ENCODE results near the gene FSTL4.
A peak's percentile ranks its signal among the peaks of the same experiment; 100 is the strongest.

Gene FSTL4

GRCh38 chr5:133428072-133428660 lies 184.2 kb downstream of the FSTL4 start:
- no peak for DNase-seq (ENCODE audit: low read depth)

GRCh38 chr5:133427121-133427777 lies 185.1 kb downstream of the FSTL4 start:
- no peak for DNase-seq (ENCODE audit: low read depth)

GRCh38 chr5:133426264-133426663 lies 186.1 kb downstream of the FSTL4 start:
- DNase-seq (ENCODE audit: low read depth) = no peak

GRCh38 chr5:133425764-133426163 lies 186.6 kb downstream of the FSTL4 start:
- DNase-seq (ENCODE audit: low read depth) = no peak

- DNase-seq (ENCODE audit: low read depth) = no peak
Observed at GRCh38 chr5:133425222-133425621, 187.1 kb downstream of the FSTL4 start.

- DNase-seq (ENCODE audit: low read depth) = peak; percentile 48
Observed at GRCh38 chr5:133423618-133424282, 188.6 kb downstream of the FSTL4 start.

GRCh38 chr5:133423011-133423617 lies 189.2 kb downstream of the FSTL4 start:
- DNase-seq (ENCODE audit: low read depth) = no peak

- DNase-seq (ENCODE audit: low read depth) = no peak
Observed at GRCh38 chr5:133421806-133422205, 190.5 kb downstream of the FSTL4 start.

- DNase-seq (ENCODE audit: low read depth) = no peak
Observed at GRCh38 chr5:133421394-133421793, 190.9 kb downstream of the FSTL4 start.

- DNase-seq (ENCODE audit: low read depth) = no peak
Observed at GRCh38 chr5:133420440-133421301, 191.7 kb downstream of the FSTL4 start.

- no peak for DNase-seq (ENCODE audit: low read depth)
Observed at GRCh38 chr5:133415906-133416305, 196.4 kb downstream of the FSTL4 start.

- no peak for DNase-seq (ENCODE audit: low read depth)
Observed at GRCh38 chr5:133415506-133415905, 196.8 kb downstream of the FSTL4 start.

- no peak for DNase-seq (ENCODE audit: low read depth)
Observed at GRCh38 chr5:133412661-133413060, 199.7 kb downstream of the FSTL4 start.

GRCh38 chr5:133410335-133410828 lies 202.0 kb downstream of the FSTL4 start:
- no peak for DNase-seq (ENCODE audit: low read depth)

- no peak for DNase-seq (ENCODE audit: low read depth)
Observed at GRCh38 chr5:133409210-133409674, 203.1 kb downstream of the FSTL4 start.

- no peak for DNase-seq (ENCODE audit: low read depth)
Observed at GRCh38 chr5:133408322-133408721, 204.0 kb downstream of the FSTL4 start.

GRCh38 chr5:133406977-133407632 lies 205.2 kb downstream of the FSTL4 start:
- no peak for DNase-seq (ENCODE audit: low read depth)

GRCh38 chr5:133406208-133406976 lies 205.9 kb downstream of the FSTL4 start:
- DNase-seq (ENCODE audit: low read depth) = no peak

- DNase-seq (ENCODE audit: low read depth) = no peak
Observed at GRCh38 chr5:133405275-133406034, 206.9 kb downstream of the FSTL4 start.

GRCh38 chr5:133404724-133405123 lies 207.6 kb downstream of the FSTL4 start:
- no peak for DNase-seq (ENCODE audit: low read depth)

Measured in activated T-helper 9 cell treated with anti-CD3 and anti-CD28 coated beads, Interleukin-2, amount 50 U/mL, for 16 hours (primary cell).